ENCODE data around the gene SH3PXD2A.

The SH3PXD2A gene

DNA sequence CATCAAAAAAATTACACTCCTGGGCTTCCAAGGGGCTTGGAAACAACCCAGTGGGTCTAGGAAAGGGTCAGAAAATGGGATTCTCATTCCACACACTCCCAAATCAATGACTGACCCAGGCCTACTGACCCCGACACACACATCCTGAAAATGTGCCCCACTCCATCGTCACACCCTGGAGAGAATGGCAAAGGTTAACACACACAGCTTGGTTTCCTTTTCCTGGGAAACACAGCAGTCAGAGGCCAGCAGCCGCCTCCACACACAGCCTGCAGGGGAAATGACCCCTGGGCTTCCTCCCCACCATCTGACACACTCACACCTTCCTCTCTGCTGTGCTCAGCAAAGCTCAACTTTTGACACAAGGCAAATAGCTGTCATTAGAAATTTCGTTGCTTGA, 42.9 kb downstream of the SH3PXD2A start:
- peak; percentile 32 for DNase-seq (ENCODE audit: low spot score)

DNA sequence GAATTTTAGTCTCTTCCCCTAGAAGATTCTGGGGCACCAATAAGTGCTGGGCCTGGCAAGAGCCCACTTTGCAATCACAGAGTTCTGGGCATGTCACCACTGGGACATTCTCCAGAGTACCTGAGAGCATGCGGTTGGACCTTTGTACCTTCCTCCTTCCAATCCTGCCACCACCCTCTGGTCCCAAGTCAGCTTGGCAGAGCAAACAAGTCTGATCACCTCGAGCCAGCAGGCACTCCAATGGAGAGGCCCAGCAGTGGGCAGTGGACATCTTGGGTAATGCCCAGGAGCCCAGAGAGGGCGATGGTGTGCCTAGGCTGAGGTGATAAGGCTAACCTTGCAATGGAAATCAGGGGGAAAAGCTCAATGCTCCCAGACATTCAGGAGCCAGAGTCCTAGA, 43.4 kb downstream of the SH3PXD2A start:
- DNase-seq (ENCODE audit: low spot score), result no peak

DNA sequence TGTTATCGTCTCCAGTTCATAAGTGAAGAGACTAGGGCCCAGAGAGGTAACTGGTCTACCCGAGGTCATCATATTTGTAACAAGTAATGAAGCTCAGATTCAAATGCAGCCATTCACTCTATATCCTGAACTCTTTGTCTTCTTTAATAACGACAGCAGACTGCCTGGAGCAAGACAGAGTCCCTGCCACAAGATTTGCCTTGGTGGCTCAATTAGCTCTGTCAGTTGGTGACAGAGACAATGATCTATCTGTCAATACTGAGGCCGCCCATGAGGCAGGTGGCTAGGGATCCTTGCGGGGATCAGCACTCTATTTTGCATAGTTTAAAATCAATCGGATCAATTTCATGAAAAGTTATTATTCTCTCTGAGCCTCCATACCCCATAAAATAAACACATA, 43.9 kb downstream of the SH3PXD2A start:
- no peak for DNase-seq (ENCODE audit: low spot score)

DNA sequence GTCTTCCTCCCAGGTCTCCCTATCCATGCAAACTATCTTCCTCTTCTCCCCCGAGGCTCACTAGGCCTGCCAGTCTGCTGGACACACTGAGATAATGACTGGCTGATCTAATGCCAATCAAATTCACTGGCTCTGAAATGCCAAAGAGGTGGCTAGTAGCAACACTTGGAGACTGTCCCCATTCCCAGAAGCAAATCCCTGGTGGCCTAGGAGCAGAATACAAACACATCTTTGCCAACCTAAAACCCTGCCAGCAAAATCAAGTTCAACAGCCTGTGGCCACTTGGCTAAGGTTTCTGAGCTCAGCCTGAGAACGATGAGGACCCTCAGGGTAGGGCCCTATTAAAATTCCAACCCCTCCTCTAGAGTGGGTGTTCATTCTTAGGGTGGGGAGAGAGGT, 46.6 kb downstream of the SH3PXD2A start:
- no peak for DNase-seq (ENCODE audit: low spot score)

DNA sequence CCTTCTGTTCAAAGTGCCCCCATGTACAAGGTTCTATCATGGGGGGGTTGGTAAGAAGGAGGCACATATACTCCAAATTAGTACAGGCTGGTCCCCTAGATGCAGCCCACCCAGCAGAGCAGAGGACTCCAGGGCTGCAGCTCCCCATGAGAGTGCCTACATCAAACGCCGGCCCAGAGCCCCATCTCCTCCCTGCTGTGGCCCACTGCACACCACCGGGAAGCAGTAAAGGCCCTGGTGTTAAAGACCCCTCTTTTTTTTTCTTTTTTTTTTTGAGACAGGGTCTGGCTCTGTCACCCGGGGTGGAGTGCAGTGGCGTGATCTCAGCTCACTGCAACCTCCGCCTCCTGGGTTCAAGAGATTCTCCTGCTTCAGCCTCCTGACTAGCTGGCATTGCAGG, 47.4 kb downstream of the SH3PXD2A start:
- DNase-seq (ENCODE audit: low spot score), result no peak

DNA sequence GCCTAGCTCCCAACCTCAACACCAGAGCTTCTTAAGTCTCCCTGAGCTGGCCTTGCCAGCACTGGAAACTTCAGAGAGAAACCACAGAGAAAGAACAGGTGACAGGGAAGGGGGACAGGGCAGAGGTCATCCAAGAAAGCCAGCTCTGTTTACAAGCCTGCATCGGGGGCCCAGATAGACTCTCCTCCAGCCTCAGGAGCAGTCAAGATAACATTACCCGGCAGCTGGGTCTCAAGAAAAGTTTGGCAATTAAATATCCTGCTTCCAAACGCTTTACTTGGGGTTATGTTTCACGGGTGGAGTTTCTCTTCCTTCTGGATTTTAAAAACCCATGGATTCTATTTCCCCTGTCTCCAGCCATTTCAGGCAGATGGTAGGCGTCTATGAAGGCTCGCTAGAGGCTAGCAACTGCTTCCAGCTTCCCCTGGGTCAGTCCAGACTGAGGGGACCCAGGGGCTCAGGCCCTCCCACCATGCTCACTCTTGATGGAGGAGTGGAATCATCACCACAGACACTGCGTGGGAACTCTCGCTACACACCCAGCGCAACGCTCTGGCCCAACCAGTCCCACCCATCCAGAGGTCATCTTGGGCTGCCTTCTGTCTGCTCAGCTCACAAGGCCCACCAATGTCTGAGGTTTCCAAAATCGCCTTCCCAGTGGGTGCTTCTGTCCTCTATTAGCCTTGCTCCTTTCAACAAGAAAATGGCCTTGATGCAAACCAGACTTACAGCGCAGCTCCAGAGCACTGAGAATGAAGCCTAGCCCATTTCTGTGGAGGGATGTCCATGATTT, 48.8 kb downstream of the SH3PXD2A start:
- DNase-seq (ENCODE audit: low spot score), result no peak

DNA sequence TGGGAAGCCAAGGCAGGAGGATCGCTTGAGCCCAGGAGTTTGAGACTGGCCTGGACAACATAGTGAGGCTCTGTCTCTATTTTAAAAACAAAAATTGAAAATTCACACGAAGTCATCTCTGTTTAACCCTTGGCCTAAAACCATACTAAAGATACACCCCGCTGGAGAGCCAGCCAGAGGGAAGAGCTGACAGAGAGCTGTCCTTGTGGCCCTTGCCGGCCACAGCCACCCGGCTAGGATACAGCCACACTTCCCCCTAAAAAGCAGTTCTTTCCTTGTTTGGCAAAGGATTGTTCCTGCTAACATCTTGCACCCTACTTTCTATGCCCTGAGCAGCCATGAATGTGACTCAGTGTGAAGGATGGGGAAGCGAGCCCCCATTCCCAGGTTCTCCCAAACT, 49.6 kb downstream of the SH3PXD2A start:
- DNase-seq (ENCODE audit: low spot score), result no peak

DNA sequence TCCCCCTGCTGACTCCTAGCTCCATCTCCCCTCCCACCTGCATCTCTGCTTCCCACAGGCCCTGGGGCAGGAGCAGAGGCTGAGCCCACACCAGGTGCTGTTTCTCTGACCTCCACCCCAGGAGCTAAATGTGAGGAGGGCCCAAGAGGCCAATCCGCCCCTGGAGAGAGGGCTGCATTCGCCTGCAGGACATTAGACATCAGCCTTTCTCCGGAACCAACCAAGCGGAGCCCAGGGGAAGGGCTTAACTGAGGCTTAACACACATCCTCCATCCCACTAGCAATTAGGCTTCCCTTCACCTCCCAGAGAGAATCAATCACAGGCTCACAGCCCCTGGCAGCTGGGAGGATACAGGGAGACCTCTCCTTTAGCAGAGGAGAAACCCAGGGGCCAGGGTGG, 50.5 kb downstream of the SH3PXD2A start:
- DNase-seq (ENCODE audit: low spot score), result no peak

DNA sequence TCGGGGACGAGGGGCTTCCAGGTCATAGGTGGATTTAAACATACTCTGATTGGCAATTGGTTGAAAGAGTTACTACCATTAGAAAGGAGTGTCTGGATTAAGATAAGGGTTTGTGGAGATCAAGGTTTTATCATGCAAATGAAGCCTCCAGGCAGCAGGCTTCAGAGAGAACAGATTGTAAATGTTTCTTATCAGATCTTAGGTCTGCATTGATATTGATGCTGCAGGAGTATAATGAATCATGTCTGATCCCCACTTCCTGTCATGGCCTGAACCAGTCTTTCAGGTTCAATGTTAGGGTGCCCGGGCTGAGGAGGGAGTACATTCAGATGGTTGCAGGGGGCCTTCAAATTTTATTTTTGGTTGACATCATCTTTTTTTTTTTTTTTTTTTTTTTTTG, 51.4 kb downstream of the SH3PXD2A start:
- no peak for DNase-seq (ENCODE audit: low spot score)

DNA sequence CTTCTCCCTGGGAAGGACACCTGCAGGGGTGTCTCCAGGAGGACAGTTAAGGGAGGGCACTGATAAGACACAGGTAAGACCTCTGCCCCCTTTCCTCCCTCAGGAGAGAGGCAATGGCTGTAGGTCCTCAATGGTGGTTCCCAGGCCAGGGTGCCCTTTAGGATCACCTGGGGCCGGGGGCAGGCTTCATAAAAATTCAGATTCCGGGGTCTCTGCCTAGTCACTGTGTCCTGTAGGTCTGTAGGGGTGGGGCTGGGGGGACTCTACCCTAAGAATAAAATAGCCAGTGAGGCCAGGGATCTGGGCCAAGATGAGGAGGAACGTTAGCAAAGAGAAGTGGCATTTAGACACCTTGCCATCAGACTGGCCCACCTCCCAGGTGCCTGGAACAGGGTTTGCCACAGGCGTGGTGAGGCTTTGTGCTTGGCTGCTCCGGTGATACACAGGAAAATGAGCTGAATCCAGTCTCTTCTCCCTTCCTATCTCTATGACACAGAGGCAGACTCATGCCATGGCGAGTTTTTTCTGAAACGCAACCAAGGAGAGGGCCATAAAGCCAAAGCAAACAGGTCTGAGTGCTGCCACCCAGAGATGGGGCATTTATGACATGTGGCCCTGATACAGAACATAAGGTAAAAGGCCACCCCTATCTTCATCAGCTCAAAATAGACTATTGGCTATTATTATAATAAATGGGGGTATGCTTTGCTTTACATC, 52.6 kb downstream of the SH3PXD2A start:
- DNase-seq (ENCODE audit: low spot score), result no peak

DNA sequence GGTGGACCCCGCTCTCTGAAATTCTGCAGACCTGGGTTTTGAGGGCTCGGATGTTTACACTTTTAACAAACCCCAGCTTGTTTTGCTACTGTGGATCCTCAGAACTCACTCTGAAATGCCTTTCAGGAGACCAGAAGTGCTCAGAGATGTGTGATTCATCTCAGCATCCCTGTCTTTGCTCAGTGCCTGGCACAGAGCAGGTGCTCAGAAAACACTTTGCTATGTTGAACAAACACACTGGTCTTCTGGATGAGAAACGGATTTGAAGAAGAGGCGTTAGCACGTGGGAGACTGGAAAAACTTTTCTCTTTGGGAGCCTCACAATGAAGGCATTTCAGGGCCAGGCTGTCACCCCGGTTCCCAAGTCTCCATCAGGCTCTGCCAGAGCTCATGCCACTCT, 53.3 kb downstream of the SH3PXD2A start:
- no peak for DNase-seq (ENCODE audit: low spot score)

DNA sequence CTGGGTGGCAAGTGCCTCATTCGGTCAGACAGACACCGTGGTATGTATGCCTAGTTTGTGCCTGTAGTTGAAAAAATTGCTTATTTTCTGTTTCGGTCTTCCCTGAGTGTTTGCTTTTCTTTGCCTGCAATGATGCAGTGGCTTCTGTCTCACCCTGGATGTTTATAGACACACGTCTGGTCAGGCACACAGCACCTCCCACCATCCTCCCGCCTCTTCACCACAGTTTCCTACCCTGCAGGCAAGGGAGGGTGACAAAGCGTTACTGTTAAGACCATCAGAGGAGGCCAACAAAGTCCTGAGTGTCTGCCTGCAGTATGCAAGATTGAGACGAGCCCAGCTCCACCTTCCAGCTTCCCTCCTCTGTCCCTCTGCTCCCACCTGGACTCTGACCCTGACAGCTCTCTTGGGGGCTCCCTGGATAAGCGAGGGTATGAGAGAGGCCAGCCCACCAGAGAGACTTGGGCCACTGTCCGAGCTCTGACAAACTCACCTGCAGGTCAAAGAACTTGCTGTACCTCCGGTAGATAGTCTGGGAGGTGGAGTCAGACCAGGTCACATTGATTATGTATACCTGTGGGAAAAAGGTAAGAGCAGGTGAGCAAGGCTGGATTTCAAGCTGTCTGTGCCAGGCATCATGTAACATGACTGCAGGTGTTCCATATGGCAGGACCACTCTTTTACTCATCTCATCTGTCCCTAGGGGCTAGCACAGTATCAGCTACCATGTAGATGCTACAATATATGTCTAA, 54.4 kb downstream of the SH3PXD2A start:
- peak; percentile 54 for DNase-seq (ENCODE audit: low spot score)

DNA sequence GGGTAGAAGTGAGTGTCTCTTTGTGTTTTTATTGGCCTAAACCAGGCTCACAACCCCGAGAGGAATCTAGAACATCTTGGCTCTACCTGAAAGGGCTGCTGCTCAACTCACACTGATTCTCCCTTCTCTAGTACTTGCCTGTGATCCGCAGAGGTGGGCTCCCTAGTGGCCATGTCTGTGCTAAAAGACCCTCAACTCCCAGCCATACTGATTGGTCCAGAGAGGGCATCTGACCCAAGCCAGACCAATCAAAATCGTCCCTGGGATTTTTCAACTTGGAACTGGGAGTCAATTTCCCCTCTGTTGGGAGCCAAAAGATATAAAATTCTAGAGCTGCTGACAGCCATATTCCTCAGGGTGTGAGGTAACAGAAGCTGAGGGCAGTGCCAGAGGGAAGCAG, 55.3 kb downstream of the SH3PXD2A start:
- DNase-seq (ENCODE audit: low spot score), result no peak

DNA sequence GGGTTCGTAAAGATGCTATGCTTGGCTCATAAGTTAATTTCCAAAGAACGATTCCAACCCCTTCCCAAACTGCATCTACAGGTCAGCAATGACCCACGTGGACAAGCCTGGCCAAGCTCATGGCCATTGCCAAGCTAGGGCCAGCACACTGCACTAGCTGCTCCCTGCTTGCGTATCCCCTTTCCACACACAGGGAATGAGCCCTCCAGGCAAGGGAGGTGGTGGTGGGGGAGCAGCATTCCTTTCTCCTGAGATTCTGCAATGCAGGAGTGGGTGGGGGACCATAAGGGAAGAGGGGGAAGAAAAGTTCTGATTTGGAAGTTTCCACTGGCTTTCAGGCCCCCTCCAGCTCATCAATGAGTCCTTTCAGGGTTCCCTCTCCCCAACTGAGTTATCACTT, 56.0 kb downstream of the SH3PXD2A start:
- no peak for DNase-seq (ENCODE audit: low spot score)

DNA sequence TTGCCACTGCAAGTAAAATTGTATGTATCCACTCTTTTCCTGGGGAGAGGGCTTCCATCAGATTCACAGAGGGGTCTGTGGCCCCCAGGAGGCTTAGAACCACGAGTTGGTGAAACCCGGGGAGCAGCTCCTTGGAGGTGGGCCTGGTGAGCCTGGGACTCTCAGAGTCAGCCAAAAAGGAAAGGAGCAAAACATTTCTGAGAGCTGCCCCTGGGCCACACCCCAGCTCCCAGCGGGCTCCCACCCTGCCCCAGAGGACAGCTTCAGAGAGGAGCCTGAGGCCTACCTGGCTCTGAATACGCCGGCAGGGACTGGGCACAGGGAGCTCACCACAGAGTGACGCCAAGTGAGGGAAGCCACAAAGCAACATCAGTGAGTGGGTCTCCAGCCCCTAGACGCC, 56.9 kb downstream of the SH3PXD2A start:
- no peak for DNase-seq (ENCODE audit: low spot score)

DNA sequence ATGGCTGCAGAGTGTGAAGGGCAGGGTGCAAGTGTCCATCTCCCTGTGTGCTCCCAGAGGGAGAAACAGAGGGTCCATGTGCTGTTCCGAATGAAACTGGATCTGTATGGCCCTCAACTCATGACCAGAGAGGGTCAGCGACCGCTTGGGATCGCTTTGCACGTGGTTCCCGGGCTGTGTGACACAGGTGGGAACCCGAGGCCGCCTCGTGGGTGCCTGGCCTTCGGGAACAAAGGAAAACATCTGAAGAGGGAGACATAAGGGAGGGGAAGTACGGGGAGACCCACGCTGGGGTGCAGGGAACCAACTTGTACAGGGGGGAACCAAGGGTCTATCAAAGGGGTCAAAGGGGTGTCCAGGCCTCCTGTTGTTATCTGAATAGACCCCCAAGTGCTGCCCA, 57.5 kb downstream of the SH3PXD2A start:
- no peak for DNase-seq (ENCODE audit: low spot score)

DNA sequence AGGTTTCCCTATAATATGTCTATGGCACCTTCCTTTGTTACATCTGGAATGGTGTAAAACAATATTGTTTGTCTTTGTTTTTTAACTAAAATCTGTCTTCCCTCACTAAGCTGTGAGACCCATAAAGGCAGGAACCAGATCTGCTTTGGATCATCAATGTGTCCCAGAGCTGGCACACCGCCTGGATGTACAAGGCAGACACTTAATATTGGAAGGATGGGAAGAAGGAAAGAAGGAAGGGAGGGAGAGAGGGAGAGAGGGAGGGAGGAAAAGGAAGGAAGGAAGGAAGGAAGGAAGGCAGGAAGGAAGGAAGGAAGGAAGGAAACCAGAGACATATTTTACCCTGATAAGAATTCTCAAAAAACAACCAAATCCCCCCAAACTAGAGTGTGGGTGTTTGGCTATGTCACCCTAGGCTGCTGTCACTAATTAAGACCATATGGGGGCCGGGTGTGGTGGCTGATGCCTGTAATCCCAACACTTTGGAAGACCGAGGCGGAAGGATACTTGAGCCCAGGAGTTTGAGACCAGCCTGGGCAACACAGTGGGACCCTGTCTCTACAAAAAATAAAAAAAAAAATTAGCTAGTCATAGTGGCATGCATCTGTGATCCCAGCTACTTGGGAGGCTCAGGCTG, 59.6 kb downstream of the SH3PXD2A start:
- DNase-seq (ENCODE audit: low spot score), result no peak

DNA sequence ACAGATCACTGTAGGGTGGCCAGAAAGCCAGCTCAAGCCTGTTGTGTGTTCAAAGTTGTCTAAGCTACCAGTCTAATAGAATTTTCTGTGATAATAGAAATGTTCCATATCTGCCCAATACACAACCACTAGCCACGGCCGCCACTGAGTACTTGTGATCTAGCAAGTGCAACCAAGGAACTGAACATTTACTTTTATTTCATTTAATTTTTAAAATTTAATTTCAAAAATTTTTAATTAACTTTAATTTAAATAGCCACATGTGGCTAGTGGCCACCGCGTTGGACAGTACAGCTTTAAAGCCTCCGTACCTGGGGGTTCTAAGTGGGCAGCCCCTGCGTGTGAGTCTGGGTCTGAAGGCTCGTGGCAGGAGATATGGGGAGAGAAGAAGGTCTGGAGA, 60.4 kb downstream of the SH3PXD2A start:
- DNase-seq (ENCODE audit: low spot score), result no peak

DNA sequence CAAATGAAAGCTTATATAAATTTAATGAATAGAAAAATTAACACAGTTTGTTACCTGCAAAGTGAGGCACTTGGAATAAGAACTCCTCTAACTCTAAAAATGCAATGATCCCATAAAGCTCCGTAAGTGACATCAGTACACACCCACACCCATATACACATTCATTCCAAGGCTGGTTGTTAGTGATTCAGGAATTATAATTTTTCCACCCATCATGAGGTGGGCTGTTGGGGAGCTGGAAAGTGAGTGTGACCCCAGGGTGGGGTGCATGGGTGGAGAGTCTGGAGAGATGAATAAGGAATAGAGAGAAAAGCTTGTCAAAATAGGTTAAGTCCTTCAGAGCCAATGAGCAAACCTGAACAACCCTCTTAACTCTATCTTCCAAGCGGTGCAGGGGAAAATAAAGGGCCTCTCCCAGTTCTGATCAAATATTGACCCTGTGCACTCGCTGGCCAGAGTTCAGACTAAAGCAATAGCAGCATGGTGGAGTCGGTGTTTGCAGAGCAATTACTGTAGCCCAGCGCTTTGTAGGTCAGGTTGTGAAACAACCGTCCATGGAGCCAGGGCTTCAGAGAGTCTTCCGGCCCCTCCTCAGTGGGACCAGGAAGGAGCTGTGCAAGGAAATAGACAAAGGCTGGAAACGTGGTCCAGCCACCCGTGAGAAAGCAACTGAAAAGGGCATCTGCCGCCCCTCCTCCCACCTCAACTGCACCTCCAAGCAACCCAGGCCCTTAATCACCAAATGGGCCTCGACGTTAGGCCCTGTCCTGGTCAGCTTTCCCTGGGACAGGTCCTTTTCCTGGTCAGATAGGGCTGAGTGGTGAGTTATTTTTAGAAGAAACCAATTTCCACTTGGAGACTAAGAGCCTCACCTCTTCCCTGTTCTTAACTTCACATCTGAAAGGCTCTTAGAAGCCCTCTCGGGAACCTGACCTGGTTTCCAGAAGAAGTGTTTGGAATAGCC, 61.2 kb downstream of the SH3PXD2A start:
- peak; percentile 88 for DNase-seq (ENCODE audit: low spot score)

DNA sequence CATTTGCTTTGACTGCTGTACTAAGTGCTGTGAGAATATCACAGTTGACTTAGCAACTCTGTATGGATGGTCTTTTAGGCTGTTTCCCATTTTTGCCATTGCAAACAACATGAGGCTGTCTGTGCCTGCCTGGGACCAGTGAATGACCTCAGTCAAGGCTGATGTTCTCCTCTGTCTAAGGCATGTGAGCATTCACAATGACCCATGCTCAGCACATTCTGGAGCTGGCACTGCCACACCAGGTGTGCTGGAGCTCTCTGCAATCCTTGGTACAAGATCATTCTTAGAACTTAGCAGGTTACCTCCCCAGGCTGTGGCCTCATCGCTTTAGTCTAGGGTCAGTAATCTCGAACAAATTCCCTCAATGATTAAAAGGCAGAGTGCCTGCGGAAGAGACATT, 61.9 kb downstream of the SH3PXD2A start:
- DNase-seq (ENCODE audit: low spot score), result no peak

DNA sequence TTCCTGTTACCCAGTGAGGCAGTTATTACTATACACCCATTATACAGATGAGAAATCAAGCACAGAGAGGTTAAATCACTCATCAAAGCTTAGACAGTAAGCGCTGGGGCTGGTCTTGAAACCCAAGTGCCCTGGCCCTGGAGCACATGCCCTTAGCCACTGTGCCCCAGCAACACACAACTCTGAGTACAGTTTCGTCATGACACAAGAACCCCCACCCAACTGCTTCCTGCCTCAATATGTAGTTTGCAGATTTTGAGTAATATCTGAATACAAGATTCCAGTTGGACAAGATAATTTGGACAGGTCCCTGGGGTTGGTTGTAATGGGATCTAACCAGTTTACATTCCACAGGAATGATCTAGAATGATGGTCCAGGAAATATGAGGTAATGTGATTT, 62.8 kb downstream of the SH3PXD2A start:
- DNase-seq (ENCODE audit: low spot score), result no peak
